Stimulated activated CD4-positive, alpha-beta T cell treated with anti-CD3 and anti-CD28 coated beads, Interleukin-1b, Interleukin-23, amount 100 ng/mL, for 48 hours (primary cell): ENCODE measurements around the gene ZEB2.

Experiments
- DNase-seq: peaks from one replicate; pipeline ENCODE4 v3.0.0-alpha.2; 2020

ZEB2 gene

GRCh38 chr2:144343145-144343544 lies 176.8 kb downstream of the ZEB2 start:
- DNase-seq, result no peak

GRCh38 chr2:144341538-144341937 lies 178.4 kb downstream of the ZEB2 start:
- no peak for DNase-seq

GRCh38 chr2:144339048-144339447 lies 180.9 kb downstream of the ZEB2 start:
- DNase-seq, result no peak

- DNase-seq, result no peak
Observed at GRCh38 chr2:144334551-144334950, 185.4 kb downstream of the ZEB2 start.
